H1 (cell line): ENCODE data around the gene ADAMTS8. TPM values are rescaled to one million over a fixed set of nuclear protein-coding genes. Genes with fewer than 3 reads are reported as not detected.

Experiments
- CTCF ChIA-PET: fragments of 300-600 bp; sonication (Branson Sonifier 250); formaldehyde crosslinking; loops from one replicate; lab custom pipeline; 2021; ENCODE audit not compliant: partially characterized antibody; lab: Charles Lee
- POLR2A ChIA-PET: fragments of 300-600 bp; sonication (Branson Sonifier 250); formaldehyde crosslinking; loops from one replicate; lab custom pipeline; 2021; ENCODE audit warnings: inconsistent platforms; ENCODE audit not compliant: partially characterized antibody; lab: Charles Lee
- DNase-seq, 2 experiments: peaks; one replicate each; pipeline versions ENCODE4 v3.0.0 to v3.0.0-alpha.2; 2010 to 2022; ENCODE audit warnings: low spot score in 2 of 2, low read depth in 1 of 2, mixed read lengths in 1 of 2
- FAIRE-seq: peaks from 2 replicates; lab custom pipeline; 2011; peaks lifted over from hg19 to GRCh38; lab: Jason Lieb, UNC
- H2AFZ ChIP-seq: 2 replicates; pipeline ENCODE4 v1.8.1; 2012; ENCODE audit warnings: low read length, inconsistent platforms
- H2AK5ac ChIP-seq: 2 replicates; pipeline ENCODE4 v1.6.1; 2013; ENCODE audit warnings: low read depth, low read length
- H2BK120ac ChIP-seq: replicated peaks from 2 replicates; pipeline ENCODE3; 2013; ENCODE audit warnings: low read depth, low read length, inconsistent platforms
- H2BK12ac ChIP-seq: 2 replicates; pipeline ENCODE4 v1.6.1; 2013; ENCODE audit warnings: low read depth, low read length
- H2BK15ac ChIP-seq: 2 replicates; pipeline ENCODE4 v1.6.1; 2013; ENCODE audit warnings: low read length
- H2BK20ac ChIP-seq: 2 replicates; pipeline ENCODE4 v1.6.1; 2013; ENCODE audit warnings: low read length
- H2BK5ac ChIP-seq: 2 replicates; pipeline ENCODE4 v1.6.1; 2013; ENCODE audit warnings: low read depth, low read length
- H3K14ac ChIP-seq: 2 replicates; pipeline ENCODE4 v1.6.1; 2013; ENCODE audit warnings: inconsistent platforms; ENCODE audit not compliant: insufficient read length
- H3K18ac ChIP-seq: 2 replicates; pipeline ENCODE4 v1.6.1; 2013; ENCODE audit warnings: low read length; ENCODE audit errors: extremely low read depth
- H3K23ac ChIP-seq: 2 replicates; pipeline ENCODE4 v1.6.1; 2013; ENCODE audit warnings: inconsistent platforms; ENCODE audit not compliant: insufficient read length
- H3K23me2 ChIP-seq: 2 replicates; pipeline ENCODE4 v1.6.1; 2013; ENCODE audit warnings: low read depth, low read length
- H3K27ac ChIP-seq: 2 replicates; pipeline ENCODE4 v1.6.1; 2011; ENCODE audit warnings: low read depth, low read length, inconsistent platforms
- H3K27me3 ChIP-seq, 4 experiments: replicated peaks in 1 of 4; 1 replicate in 1 of 4; 2 replicates in 3 of 4; pipeline versions ENCODE4 v1.6.1 to v1.8.1; 2011 to 2013; ENCODE audit warnings: low read length in 3 of 4, mild to moderate bottlenecking in 3 of 4, inconsistent platforms in 2 of 4, mixed read lengths in 2 of 4, moderate library complexity in 1 of 4; ENCODE audit not compliant: control insufficient read depth in 3 of 4, insufficient read depth in 3 of 4; ENCODE audit errors: extremely low read depth in 1 of 4
- H3K36me3 ChIP-seq, 4 experiments: 2 replicates each; pipeline versions ENCODE4 v1.6.1 to v1.8.1; 2011 to 2013; ENCODE audit warnings: mild to moderate bottlenecking in 4 of 4, low read length in 3 of 4, moderate library complexity in 2 of 4, control low read depth in 1 of 4, inconsistent platforms in 1 of 4; ENCODE audit not compliant: insufficient read depth in 4 of 4, control insufficient read depth in 2 of 4
- H3K4ac ChIP-seq: replicated peaks from 2 replicates; pipeline ENCODE3; 2013; ENCODE audit warnings: low read length, low read depth, mixed read lengths, inconsistent platforms; ENCODE audit not compliant: insufficient read length
- H3K4me1 ChIP-seq, 4 experiments: replicated peaks in 1 of 4; 1 replicate in 1 of 4; 2 replicates in 3 of 4; pipeline versions ENCODE4 v1.6.1 to v1.8.1; 2011 to 2013; ENCODE audit warnings: low read length in 3 of 4, inconsistent platforms in 2 of 4, mixed read lengths in 1 of 4; ENCODE audit not compliant: insufficient read depth in 4 of 4, control insufficient read depth in 3 of 4
- H3K4me2 ChIP-seq, 2 experiments: 2 replicates each; pipeline versions ENCODE4 v1.6.1 to v1.8.1; 2011 to 2013; ENCODE audit warnings: low read depth in 2 of 2, low read length in 2 of 2, control low read depth in 1 of 2, inconsistent platforms in 1 of 2, mild to moderate bottlenecking in 1 of 2; ENCODE audit not compliant: insufficient read depth in 1 of 2
- H3K4me3 ChIP-seq, 4 experiments: fragments of 200-600, 300-600 bp in 1 of 4; sonication (generic), shearing (Covaris generic), sonication (Bioruptor Twin) in 1 of 4; 2 replicates each; pipeline versions ENCODE4 v1.5.1 to v1.8.1; 2011 to 2016; ENCODE audit warnings: low read length in 4 of 4, low read depth in 3 of 4, control low read depth in 2 of 4, inconsistent platforms in 2 of 4, mild to moderate bottlenecking in 2 of 4, mixed read lengths in 1 of 4, moderate library complexity in 1 of 4; ENCODE audit not compliant: insufficient read depth in 2 of 4; ENCODE audit errors: extremely low read depth in 1 of 4
- H3K56ac ChIP-seq: replicated peaks from 2 replicates; pipeline ENCODE3; 2013; ENCODE audit warnings: low read depth, mild to moderate bottlenecking, mixed read lengths, low read length, inconsistent platforms; ENCODE audit not compliant: insufficient read length
- H3K79me1 ChIP-seq: 2 replicates; pipeline ENCODE4 v1.6.1; 2013; ENCODE audit warnings: low read depth, low read length, control low read depth
- H3K79me2 ChIP-seq, 2 experiments: 2 replicates each; pipeline versions ENCODE4 v1.6.1 to v1.8.1; 2012 to 2013; ENCODE audit warnings: low read length in 2 of 2, mild to moderate bottlenecking in 2 of 2, inconsistent platforms in 1 of 2; ENCODE audit not compliant: insufficient read depth in 2 of 2, control insufficient read depth in 1 of 2
- H3K9ac ChIP-seq, 4 experiments: replicated peaks in 1 of 4; 1 replicate in 1 of 4; 2 replicates in 3 of 4; pipeline versions ENCODE4 v1.6.1 to v1.8.1; 2011 to 2013; ENCODE audit warnings: low read depth in 3 of 4, low read length in 3 of 4, control low read depth in 2 of 4, mild to moderate bottlenecking in 2 of 4, moderate library complexity in 2 of 4, inconsistent platforms in 1 of 4; ENCODE audit errors: extremely low read depth in 1 of 4
- H3K9me3 ChIP-seq, 2 experiments: 2 replicates each; pipeline versions ENCODE4 v1.6.1 to v1.8.1; 2012 to 2013; ENCODE audit warnings: mild to moderate bottlenecking in 2 of 2, moderate library complexity in 2 of 2, control low read depth in 1 of 2, inconsistent platforms in 1 of 2, low read depth in 1 of 2, low read length in 1 of 2, mixed read lengths in 1 of 2; ENCODE audit not compliant: insufficient read depth in 2 of 2
- H4K20me1 ChIP-seq, 2 experiments: replicated peaks in 1 of 2; 2 replicates each; pipeline versions ENCODE3 to v1.8.1; 2011 to 2013; ENCODE audit warnings: inconsistent platforms in 2 of 2, low read length in 2 of 2, mild to moderate bottlenecking in 1 of 2; ENCODE audit not compliant: insufficient read depth in 2 of 2, control insufficient read depth in 1 of 2
- H4K5ac ChIP-seq: 2 replicates; pipeline ENCODE4 v1.6.1; 2013; ENCODE audit warnings: low read length, low read depth, mixed read lengths, inconsistent platforms; ENCODE audit not compliant: insufficient read length
- H4K8ac ChIP-seq: 2 replicates; pipeline ENCODE4 v1.8.0; 2013; ENCODE audit warnings: mild to moderate bottlenecking, moderate library complexity, low read length, inconsistent platforms; ENCODE audit not compliant: insufficient read depth; ENCODE audit errors: extremely low read depth
- H4K91ac ChIP-seq: replicated peaks from 2 replicates; pipeline ENCODE3; 2013; ENCODE audit warnings: low read length, mixed read lengths, inconsistent platforms; ENCODE audit not compliant: insufficient read length
- E2F6 ChIP-seq: IDR thresholded peaks from 2 replicates; pipeline ENCODE4 v1.6.1; 2012; ENCODE audit warnings: inconsistent platforms
- MAX ChIP-seq: IDR thresholded peaks from 2 replicates; pipeline ENCODE4 v1.6.1; 2012; ENCODE audit warnings: inconsistent platforms
- SP4 ChIP-seq: IDR thresholded peaks from 2 replicates; pipeline ENCODE4 v1.6.1; 2012; ENCODE audit warnings: low read length, inconsistent platforms
- WGBS, 2 experiments: shearing (Covaris generic) in 1 of 2; methylation state at CpG; one replicate each; pipeline versions ENCODE4 v1.1.6 to v1.1.7; 2013 to 2015; ENCODE audit warnings: low lambda C conversion rate in 2 of 2, mixed read lengths in 2 of 2, inconsistent platforms in 1 of 2, low coverage in 1 of 2, missing lambda C conversion rate in 1 of 2; ENCODE audit not compliant: insufficient replicate concordance in 2 of 2, insufficient coverage in 1 of 2, insufficient read length in 1 of 2; ENCODE audit errors: extremely low coverage in 1 of 2, missing lambda C conversion rate in 1 of 2; 5-methylcytosine and 5-hydroxymethylcytosine counted together
- polyA plus RNA-seq, 7 experiments: library from polyadenylated mRNA; depleted of rRNA in 3 of 7; stranded (reverse) in 5 of 7; unstranded in 2 of 7; fragments of >200 nt in 5 of 7; fragments of 200-250 nt in 2 of 7; gene quantifications; 1 replicate in 5 of 7; 2 replicates in 1 of 7; 4 replicates in 1 of 7; pipeline versions ENCODE4 v1.2.1 to v1.2.3, GENCODE V29; 2011 to 2013; ENCODE audit warnings: missing spikeins in 2 of 7, mixed read lengths in 2 of 7
- total RNA-seq: library from RNA; stranded (reverse); fragmentation: NEBNext Ultra II Directional; extraction: Animal tissue kit (Norgen Biotek cat#: 25700); gene quantifications from 2 replicates; pipeline ENCODE4 v1.2.1, GENCODE V29; 2021

Gene ADAMTS8
- total and polyA plus RNA-seq, 2 of the 8 experiments (the other 6 are each of a cell fraction or from before 2014, with no cell fraction given) = 9.3 to 16.6 TPM

GRCh38 chr11:130404727-130405126 lies 23.7 kb downstream of the ADAMTS8 start:
- CTCF ChIA-PET = interaction anchor here (1.1 to 2.2 kb wide), 3 partner anchors 12 to 46 kb away, joined by 3 to 5 read pairs (median 3); no protein-coding TSS in a partner anchor
- H4K20me1 ChIP-seq = no peaks in the 10 kb centered on the region
- no peak for FAIRE-seq
- no peaks in the 10 kb centered on the region for H3K79me2 ChIP-seq
- WGBS, 2 experiments = 88% methylated on average over 5 of the region's 5 CpGs; no CpG with 5 or more reads in 1 of the 2 experiments
- H3K14ac ChIP-seq = no peak overlapping the region
- peak overlapping the region; percentile 81; the same call in 1 of the 2 replicates for H2BK5ac ChIP-seq
- H2AK5ac ChIP-seq = peak overlapping the region; percentile 46
- H3K27ac ChIP-seq = no peak overlapping the region; the same call in 1 of the 2 replicates
- H4K8ac ChIP-seq = no peak overlapping the region
- H3K36me3 ChIP-seq = 0 out of 8 replicates have a peak, but pooled peaks cover 0 to 3% (median under 1%) of the 10 kb centered on the region in 4 experiments
- H2BK15ac ChIP-seq = no peak overlapping the region
- peak overlapping the region; percentile 89 for H3K4ac ChIP-seq
- H3K18ac ChIP-seq = peak overlapping the region; percentile 20; the same call in 1 of the 2 replicates
- no peaks in the 10 kb centered on the region for H3K79me1 ChIP-seq
- H2AFZ ChIP-seq = no peak overlapping the region
- peak overlapping the region; percentile 95 for H4K91ac ChIP-seq
- no peak overlapping the region for H3K56ac ChIP-seq
- no peaks in the 10 kb centered on the region for H3K23me2 ChIP-seq
- no peak overlapping the region for H4K5ac ChIP-seq
- peak; percentile 59; the same call in 1 of the 2 replicates for TF ChIP-seq E2F6
- no peak for TF ChIP-seq SP4
- TF ChIP-seq MAX = peak; percentile 88
- peak overlapping the region; percentile 96; the same call in 1 of the 2 replicates for H2BK12ac ChIP-seq
- no peaks in the 10 kb centered on the region; a peak in 1 of 7 replicates for H3K27me3 ChIP-seq
- peak overlapping the region; percentile 93 for H2BK120ac ChIP-seq
- H3K4me2 ChIP-seq = no peak overlapping the region; a peak in 1 of 4 replicates
- no peak overlapping the region for H3K9ac ChIP-seq
- H3K4me1 ChIP-seq = peaks cover 9 to 24% (median 13%) of the 10 kb centered on the region in 4 experiments
- no peaks in the 10 kb centered on the region for H3K9me3 ChIP-seq
- DNase-seq = no peak
- no peak overlapping the region for H3K4me3 ChIP-seq
- POLR2A ChIA-PET = interaction anchor here (0.9 to 4.3 kb wide), 6 partner anchors 10 to 181 kb away, joined by 3 to 26 read pairs (median 4); no protein-coding TSS in a partner anchor
- peak overlapping the region; percentile 81; the same call in 1 of the 2 replicates for H2BK20ac ChIP-seq
- no peak overlapping the region for H3K23ac ChIP-seq
